ENCODE results near the gene KRTAP16-1.

DNA sequence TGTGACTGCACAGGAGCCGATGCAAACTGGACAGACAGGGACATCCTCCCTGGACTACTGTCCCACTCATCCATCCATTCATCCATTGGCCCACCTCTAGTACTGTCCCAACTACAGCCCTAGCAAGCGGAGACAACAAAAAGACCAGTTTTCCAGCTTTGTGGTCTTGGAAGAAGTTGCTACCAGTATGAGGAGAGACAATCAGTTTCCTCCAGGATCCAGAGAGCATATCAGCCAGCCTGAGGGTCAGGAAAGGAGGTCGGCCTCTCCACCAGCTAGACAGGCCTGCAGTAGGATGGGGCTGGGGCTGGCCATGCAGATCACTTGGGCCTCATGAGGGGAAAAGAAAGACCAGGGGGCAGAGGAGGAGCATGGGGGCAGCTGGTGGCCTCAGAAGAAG, 24.7 kb upstream of the KRTAP16-1 start:
- TF ChIP-seq CTCF (conservative IDR thresholded peaks at IDR 0.05; ENCODE audit: low read depth, low read length) (no peak), EZH2 (IDR thresholded peaks at IDR 0.05; ENCODE audit: low read length, unreplicated experiment) (no peak), EZH2phosphoT487 (IDR thresholded peaks at IDR 0.05; ENCODE audit: borderline replicate concordance, low read length) (no peak)
